ENCODE data around the gene SCRT2. TPM values are rescaled to one million over a fixed set of nuclear protein-coding genes. Genes with fewer than 3 reads are reported as not detected.

The SCRT2 gene
- total and polyA plus RNA-seq, 2 experiments from 2014 or later: not detected

- 6 to 7% methylated on average over 13 to 43 of the region's 60 CpGs for WGBS, 2 experiments (ENCODE audit: low coverage in 1 of 2, low lambda C conversion rate in 2 of 2, missing lambda C conversion rate in 2 of 2)
Observed at GRCh38 chr20:664151-664550, 11.5 kb downstream of the SCRT2 start.

GRCh38 chr20:663315-664090, 12.1 kb downstream of the SCRT2 start:
- WGBS, 2 experiments (ENCODE audit: low coverage in 1 of 2, low lambda C conversion rate in 2 of 2, missing lambda C conversion rate in 2 of 2): 6 to 8% methylated on average over 50 to 78 of the region's 84 CpGs
- H2AFZ ChIP-seq: no peak overlapping the region
- peaks cover 35% of the 10 kb centered on the region for H3K27me3 ChIP-seq (replicated peaks; ENCODE audit: insufficient read depth)
- H3K4me2 ChIP-seq (ENCODE audit: unreplicated experiment): no peak overlapping the region
- no peak overlapping the region for H3K4me3 ChIP-seq
- no peaks in the 10 kb centered on the region for H3K9me2 ChIP-seq (ENCODE audit: insufficient read depth)
- in situ Hi-C loops (cut with MboI): no loop called here
- no peak overlapping the region for H3K9ac ChIP-seq
- H3K9me3 ChIP-seq (ENCODE audit: low read depth): no peaks in the 10 kb centered on the region
- peaks cover 18% of the 10 kb centered on the region for H3K4me1 ChIP-seq (ENCODE audit: insufficient read depth)
- H3K36me3 ChIP-seq (ENCODE audit: low read depth): no peaks in the 10 kb centered on the region
- peak; percentile 47 for DNase-seq
- H4K20me1 ChIP-seq (ENCODE audit: insufficient read depth): no peaks in the 10 kb centered on the region
- no peaks in the 10 kb centered on the region for H3K79me2 ChIP-seq (ENCODE audit: insufficient read depth)
- H3K27ac ChIP-seq: no peak overlapping the region
- TF ChIP-seq EZH2phosphoT487 (IDR thresholded peaks at IDR 0.05; ENCODE audit: insufficient read depth, low read depth) (no peak), EZH2 (IDR thresholded peaks at IDR 0.05; ENCODE audit: insufficient read depth, poor library complexity, severe bottlenecking) (peak; percentile 54)
- peaks cover 4% of the 10 kb centered on the region; the same call in 1 of the 2 replicates for H3F3A ChIP-seq (ENCODE audit: insufficient read depth)

More at GRCh38 chr20:664151-664550, 11.5 kb downstream of the SCRT2 start:
- no peak overlapping the region for H3K9ac ChIP-seq
- no peak overlapping the region for H3K4me3 ChIP-seq
- H3K4me2 ChIP-seq (ENCODE audit: unreplicated experiment): no peak overlapping the region
- TF ChIP-seq EZH2phosphoT487 (IDR thresholded peaks at IDR 0.05; ENCODE audit: insufficient read depth, low read depth): no peak
- no peak for TF ChIP-seq EZH2 (IDR thresholded peaks at IDR 0.05; ENCODE audit: insufficient read depth, poor library complexity, severe bottlenecking)
- no peak overlapping the region for H2AFZ ChIP-seq
- H3K36me3 ChIP-seq (ENCODE audit: low read depth): no peaks in the 10 kb centered on the region
- H3K79me2 ChIP-seq (ENCODE audit: insufficient read depth): no peaks in the 10 kb centered on the region
- H3K9me3 ChIP-seq (ENCODE audit: low read depth): no peaks in the 10 kb centered on the region
- no peaks in the 10 kb centered on the region for H3K9me2 ChIP-seq (ENCODE audit: insufficient read depth)
- H3K4me1 ChIP-seq (ENCODE audit: insufficient read depth): peaks cover 12% of the 10 kb centered on the region; the same call in 1 of the 2 replicates
- peaks cover 38% of the 10 kb centered on the region for H3K27me3 ChIP-seq (replicated peaks; ENCODE audit: insufficient read depth)
- H3K27ac ChIP-seq: no peak overlapping the region
- no peak for DNase-seq
- in situ Hi-C loops (cut with MboI): no loop called here
- peaks cover 4% of the 10 kb centered on the region; the same call in 1 of the 2 replicates for H3F3A ChIP-seq (ENCODE audit: insufficient read depth)
- no peaks in the 10 kb centered on the region for H4K20me1 ChIP-seq (ENCODE audit: insufficient read depth)

DNA sequence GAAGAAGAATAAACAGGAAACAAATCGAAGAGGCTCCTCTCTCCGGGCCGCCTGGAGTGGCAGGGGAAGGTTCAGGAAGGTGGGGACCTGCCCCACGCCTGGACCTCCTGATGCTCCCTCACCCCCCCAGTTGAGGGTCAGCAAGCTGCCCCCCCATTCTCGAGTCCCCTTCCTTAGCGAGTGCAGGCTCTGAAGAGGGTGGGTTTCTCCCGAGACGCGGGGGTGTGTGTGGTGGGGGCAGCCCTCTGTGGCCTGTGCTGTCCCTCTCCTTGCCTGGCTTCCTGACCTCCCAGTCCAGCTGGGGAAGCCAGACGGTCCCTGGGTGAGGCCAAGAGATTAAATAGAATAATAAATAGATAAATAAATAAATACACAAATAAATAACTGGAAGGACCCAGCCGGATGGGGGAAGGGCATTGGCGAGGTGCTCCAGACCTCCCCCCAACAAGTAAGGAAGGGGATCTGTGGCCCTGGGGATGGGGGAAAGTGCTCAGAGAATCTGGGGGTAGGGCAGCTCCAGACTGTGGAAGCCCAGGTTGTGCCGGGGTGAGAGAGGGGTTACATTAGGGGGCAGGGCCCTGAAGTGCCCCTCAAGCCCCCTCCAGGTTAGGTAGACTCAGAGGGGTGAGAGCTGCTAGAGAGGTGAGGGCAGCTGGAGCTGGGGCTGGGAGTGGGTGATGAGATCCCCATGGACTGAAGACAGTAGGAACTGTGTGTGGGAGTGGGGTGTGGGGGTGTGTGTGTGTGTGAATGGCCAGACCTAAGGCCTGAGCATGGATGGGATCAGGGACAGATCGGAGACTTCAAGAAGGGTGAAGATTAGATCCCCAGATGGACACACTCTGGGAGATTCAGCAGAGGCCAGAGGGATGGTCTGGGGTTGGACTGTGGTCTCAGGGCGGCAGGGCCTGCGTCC, 13.1 kb downstream of the SCRT2 start:
- no peak for DNase-seq

More for the DNA sequence above, 13.1 kb downstream of the SCRT2 start:
- TF ChIP-seq EZH2phosphoT487 (IDR thresholded peaks at IDR 0.05; ENCODE audit: insufficient read depth, low read depth) (no peak), EZH2 (IDR thresholded peaks at IDR 0.05; ENCODE audit: insufficient read depth, poor library complexity, severe bottlenecking) (no peak)
- H2AFZ ChIP-seq: no peak overlapping the region
- H3K79me2 ChIP-seq (ENCODE audit: insufficient read depth): no peaks in the 10 kb centered on the region
- H3K9ac ChIP-seq: no peak overlapping the region
- peaks cover 4% of the 10 kb centered on the region; the same call in 1 of the 2 replicates for H3F3A ChIP-seq (ENCODE audit: insufficient read depth)
- peaks cover 32% of the 10 kb centered on the region for H3K27me3 ChIP-seq (replicated peaks; ENCODE audit: insufficient read depth)
- no peaks in the 10 kb centered on the region for H3K36me3 ChIP-seq (ENCODE audit: low read depth)
- H3K4me2 ChIP-seq (ENCODE audit: unreplicated experiment): peak overlapping the region; percentile 28
- H3K27ac ChIP-seq: no peak overlapping the region
- in situ Hi-C loops (cut with MboI): no loop called here
- H3K9me3 ChIP-seq (ENCODE audit: low read depth): no peaks in the 10 kb centered on the region
- no peaks in the 10 kb centered on the region for H4K20me1 ChIP-seq (ENCODE audit: insufficient read depth)
- no peak overlapping the region for H3K4me3 ChIP-seq
- no peaks in the 10 kb centered on the region for H3K9me2 ChIP-seq (ENCODE audit: insufficient read depth)
- H3K4me1 ChIP-seq (ENCODE audit: insufficient read depth): peaks cover 24% of the 10 kb centered on the region
- 15 to 20% methylated on average over 14 to 16 of the region's 16 CpGs for WGBS, 2 experiments (ENCODE audit: low coverage in 1 of 2, low lambda C conversion rate in 2 of 2, missing lambda C conversion rate in 2 of 2)

All from GM23248 (cell line).